ENCODE measurements around the gene C6orf62.
A peak's percentile ranks its signal among the peaks of the same experiment; 100 is the strongest.

C6orf62 gene

DNA sequence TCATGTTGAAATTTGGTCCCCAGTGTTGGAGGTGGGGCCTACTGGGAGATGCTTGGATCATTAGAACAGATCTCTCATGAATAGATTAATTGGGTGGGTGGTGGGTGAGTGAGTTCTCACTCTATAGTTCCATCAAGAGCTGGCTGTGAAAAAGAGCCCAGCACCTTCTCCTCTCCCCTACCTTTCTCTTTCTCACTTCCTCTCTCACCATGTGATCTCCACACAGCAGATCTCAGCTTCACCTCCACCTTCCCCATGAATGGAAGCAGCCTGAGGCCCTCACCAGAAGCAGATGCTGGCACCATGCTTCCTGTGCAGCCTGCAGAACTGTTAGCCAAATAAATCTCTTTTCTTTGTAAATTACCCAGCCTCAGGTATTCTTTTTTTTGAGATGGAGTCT lies 42.9 kb upstream of the C6orf62 start (continued):
- TF ChIP-seq ZFP37 (tag by site-specific recombination; IDR thresholded peaks at IDR 0.05) (no peak), RBAK (tag by site-specific recombination; IDR thresholded peaks at IDR 0.05) (no peak), ZNF624 (tag by site-specific recombination; IDR thresholded peaks at IDR 0.05) (no peak), KLF9 (tag by site-specific recombination; IDR thresholded peaks at IDR 0.05; ENCODE audit: low read depth) (no peak), ZNF138 (tag by site-specific recombination; IDR thresholded peaks at IDR 0.05; ENCODE audit: borderline replicate concordance) (no peak)
- TF ChIP-seq, protein P1, sequence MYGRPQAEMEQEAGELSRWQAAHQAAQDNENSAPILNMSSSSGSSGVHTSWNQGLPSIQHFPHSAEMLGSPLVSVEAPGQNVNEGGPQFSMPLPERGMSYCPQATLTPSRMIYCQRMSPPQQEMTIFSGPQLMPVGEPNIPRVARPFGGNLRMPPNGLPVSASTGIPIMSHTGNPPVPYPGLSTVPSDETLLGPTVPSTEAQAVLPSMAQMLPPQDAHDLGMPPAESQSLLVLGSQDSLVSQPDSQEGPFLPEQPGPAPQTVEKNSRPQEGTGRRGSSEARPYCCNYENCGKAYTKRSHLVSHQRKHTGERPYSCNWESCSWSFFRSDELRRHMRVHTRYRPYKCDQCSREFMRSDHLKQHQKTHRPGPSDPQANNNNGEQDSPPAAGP (tag by site-specific recombination; IDR thresholded peaks at IDR 0.05): no peak

DNA sequence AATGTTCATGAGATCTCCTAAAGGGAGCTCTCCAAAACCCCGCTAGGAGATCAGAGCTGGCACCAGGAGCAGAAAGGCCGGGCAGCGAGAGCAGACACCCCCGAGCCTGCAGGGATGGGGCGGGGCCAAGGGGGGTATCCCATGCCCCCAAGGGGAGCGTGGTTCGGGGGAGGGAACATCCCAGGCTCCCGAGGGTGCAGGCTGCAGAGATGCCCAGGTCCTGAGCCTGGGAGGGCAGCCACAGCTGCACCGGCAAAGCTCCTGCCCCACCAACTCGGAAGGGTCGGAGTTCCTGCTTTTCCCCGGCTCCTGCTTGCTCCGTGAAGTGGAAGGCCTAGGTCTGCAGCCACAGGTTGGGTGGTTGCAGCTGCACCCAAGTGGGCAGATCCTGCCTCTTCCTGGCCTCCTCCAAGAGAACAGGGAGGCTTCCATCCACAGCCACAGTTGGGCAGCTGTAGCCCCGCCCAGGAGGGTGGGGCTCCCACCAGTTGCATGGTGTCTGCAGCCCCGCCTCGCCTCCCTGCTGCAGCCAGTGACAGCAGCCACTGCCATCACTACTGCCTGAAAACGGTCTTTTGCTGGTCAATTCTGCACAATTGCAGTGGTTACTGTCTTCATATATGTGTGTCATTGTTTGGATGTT lies 42.4 kb upstream of the C6orf62 start:
- Histone ChIP-seq H3K36me3 (ENCODE audit: control insufficient read depth in 2 of 2, insufficient read depth in 1 of 2, low read length in 2 of 2) (no peaks in the 10 kb centered on the region), H3K9me3 (ENCODE audit: control insufficient read depth, insufficient read depth, low read depth, low read length) (no peaks in the 10 kb centered on the region), H3K4me1 (ENCODE audit: control insufficient read depth, insufficient read depth, low read length) (no peaks in the 10 kb centered on the region), H3K4me3 (ENCODE audit: low read depth, low read length) (no peak overlapping the region), H3K27ac (ENCODE audit: extremely low read depth, low read depth, low read length) (no peak overlapping the region)
- peak; percentile 97 for TF ChIP-seq SCRT1 (tag by site-specific recombination; IDR thresholded peaks at IDR 0.05; ENCODE audit: borderline replicate concordance)
- no peak for TF ChIP-seq ZNF76 (tag by site-specific recombination; IDR thresholded peaks at IDR 0.05; ENCODE audit: borderline replicate concordance, low read depth)
- TF ChIP-seq ZNF138 (tag by site-specific recombination; IDR thresholded peaks at IDR 0.05; ENCODE audit: borderline replicate concordance): no peak
- no peak for TF ChIP-seq ZSCAN30 (tag by site-specific recombination; IDR thresholded peaks at IDR 0.05)
- TF ChIP-seq SP2 (tag by site-specific recombination; IDR thresholded peaks at IDR 0.05): peak; percentile 41
- peak; percentile 96 for TF ChIP-seq SCRT2 (tag by site-specific recombination; IDR thresholded peaks at IDR 0.05)
- TF ChIP-seq TCF7L2 (IDR thresholded peaks at IDR 0.05; ENCODE audit: borderline replicate concordance, low read depth, low read length): no peak
- TF ChIP-seq KLF1 (tag by site-specific recombination; IDR thresholded peaks at IDR 0.05): peak; percentile 63; the same call in 1 of the 2 replicates
- TF ChIP-seq KLF9 (tag by site-specific recombination; IDR thresholded peaks at IDR 0.05; ENCODE audit: low read depth): 0 out of 2 replicates have a peak, but pooled peaks have one; percentile 37
- TF ChIP-seq, protein P2, sequence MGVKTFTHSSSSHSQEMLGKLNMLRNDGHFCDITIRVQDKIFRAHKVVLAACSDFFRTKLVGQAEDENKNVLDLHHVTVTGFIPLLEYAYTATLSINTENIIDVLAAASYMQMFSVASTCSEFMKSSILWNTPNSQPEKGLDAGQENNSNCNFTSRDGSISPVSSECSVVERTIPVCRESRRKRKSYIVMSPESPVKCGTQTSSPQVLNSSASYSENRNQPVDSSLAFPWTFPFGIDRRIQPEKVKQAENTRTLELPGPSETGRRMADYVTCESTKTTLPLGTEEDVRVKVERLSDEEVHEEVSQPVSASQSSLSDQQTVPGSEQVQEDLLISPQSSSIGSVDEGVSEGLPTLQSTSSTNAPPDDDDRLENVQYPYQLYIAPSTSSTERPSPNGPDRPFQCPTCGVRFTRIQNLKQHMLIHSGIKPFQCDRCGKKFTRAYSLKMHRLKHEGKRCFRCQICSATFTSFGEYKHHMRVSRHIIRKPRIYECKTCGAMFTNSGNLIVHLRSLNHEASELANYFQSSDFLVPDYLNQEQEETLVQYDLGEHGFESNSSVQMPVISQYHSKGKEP (tag by site-specific recombination; IDR thresholded peaks at IDR 0.05): peak; percentile 81
- ChIA-PET CTCF (interaction anchor here (0.6 kb wide), 1 partner anchor 181 kb away, joined by 3 read pairs; no protein-coding TSS in a partner anchor), POLR2A (no interaction called here)

GRCh38 chr6:24760210-24760609 lies 41.3 kb upstream of the C6orf62 start:
- Histone ChIP-seq H3K27ac (ENCODE audit: extremely low read depth, low read depth, low read length) (no peak overlapping the region), H3K36me3 (ENCODE audit: control insufficient read depth in 2 of 2, insufficient read depth in 1 of 2, low read length in 2 of 2) (no peaks in the 10 kb centered on the region), H3K4me3 (ENCODE audit: low read depth, low read length) (no peak overlapping the region), H3K9me3 (ENCODE audit: control insufficient read depth, insufficient read depth, low read depth, low read length) (no peaks in the 10 kb centered on the region), H3K4me1 (ENCODE audit: control insufficient read depth, insufficient read depth, low read length) (no peaks in the 10 kb centered on the region)
- POLR2A ChIA-PET: no interaction called here
- CTCF ChIA-PET: no interaction called here
- TF ChIP-seq PRDM4 (tag by site-specific recombination; IDR thresholded peaks at IDR 0.05): no peak
- no peak for TF ChIP-seq ZNF596 (tag by site-specific recombination; IDR thresholded peaks at IDR 0.05)
- TF ChIP-seq ZNF292 (tag by site-specific recombination; IDR thresholded peaks at IDR 0.05; ENCODE audit: borderline replicate concordance, low read depth): 0 out of 2 replicates have a peak, but pooled peaks have one; percentile 66
- TF ChIP-seq ZBTB17 (tag by site-specific recombination; IDR thresholded peaks at IDR 0.05): no peak
- no peak for TF ChIP-seq ZXDB (tag by site-specific recombination; IDR thresholded peaks at IDR 0.05)
- TF ChIP-seq ZNF433 (tag by site-specific recombination; IDR thresholded peaks at IDR 0.05; ENCODE audit: low read depth): peak; percentile 80
- no peak for TF ChIP-seq WT1 (tag by site-specific recombination; IDR thresholded peaks at IDR 0.05)
- TF ChIP-seq ZNF140 (tag by site-specific recombination; IDR thresholded peaks at IDR 0.05): peak; percentile 66; the same call in 1 of the 2 replicates
- TF ChIP-seq, protein P3, sequence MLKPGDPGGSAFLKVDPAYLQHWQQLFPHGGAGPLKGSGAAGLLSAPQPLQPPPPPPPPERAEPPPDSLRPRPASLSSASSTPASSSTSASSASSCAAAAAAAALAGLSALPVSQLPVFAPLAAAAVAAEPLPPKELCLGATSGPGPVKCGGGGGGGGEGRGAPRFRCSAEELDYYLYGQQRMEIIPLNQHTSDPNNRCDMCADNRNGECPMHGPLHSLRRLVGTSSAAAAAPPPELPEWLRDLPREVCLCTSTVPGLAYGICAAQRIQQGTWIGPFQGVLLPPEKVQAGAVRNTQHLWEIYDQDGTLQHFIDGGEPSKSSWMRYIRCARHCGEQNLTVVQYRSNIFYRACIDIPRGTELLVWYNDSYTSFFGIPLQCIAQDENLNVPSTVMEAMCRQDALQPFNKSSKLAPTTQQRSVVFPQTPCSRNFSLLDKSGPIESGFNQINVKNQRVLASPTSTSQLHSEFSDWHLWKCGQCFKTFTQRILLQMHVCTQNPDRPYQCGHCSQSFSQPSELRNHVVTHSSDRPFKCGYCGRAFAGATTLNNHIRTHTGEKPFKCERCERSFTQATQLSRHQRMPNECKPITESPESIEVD (tag by site-specific recombination; IDR thresholded peaks at IDR 0.05): no peak
- peak; percentile 68 for TF ChIP-seq ZNF426 (tag by site-specific recombination; IDR thresholded peaks at IDR 0.05)
- TF ChIP-seq ZNF24 (tag by site-specific recombination; IDR thresholded peaks at IDR 0.05): no peak
- no peak for TF ChIP-seq ZNF76 (tag by site-specific recombination; IDR thresholded peaks at IDR 0.05; ENCODE audit: borderline replicate concordance, low read depth)

Data from HEK293 (cell line).